ENCODE results near the gene RTL3. TPM values are rescaled to one million over a fixed set of nuclear protein-coding genes. Genes with fewer than 3 reads are reported as not detected.

The RTL3 gene
- total and polyA plus RNA-seq, 5 donors from 2014 or later, result not detected

Other genes starting within 250 kb of the RTL3 start
- not detected for gene LPAR4, start 88.4 kb upstream of the RTL3 start, total RNA-seq
- not detected for gene LPAR4, start 88.4 kb upstream of the RTL3 start, polyA plus RNA-seq